HL-60 (cell line): ENCODE results near the gene UBE2U.

Source experiments
- DNase-seq, 2 experiments: peaks; one replicate each; pipeline ENCODE4 v3.0.0-alpha.2; 2010 to 2020; ENCODE audit warnings: low read depth in 1 of 2, low spot score in 1 of 2
- H3K27ac ChIP-seq: fragments of 250-450 bp; sonication (Bioruptor Pico); replicated peaks from 2 replicates; pipeline ENCODE4 v1.5.1; 2020; ENCODE audit warnings: mild to moderate bottlenecking, moderate library complexity
- H3K27me3 ChIP-seq: fragments of 250-450 bp; sonication (Bioruptor Pico); 2 replicates; pipeline ENCODE4 v1.5.1; 2021; ENCODE audit warnings: mild to moderate bottlenecking, moderate library complexity; ENCODE audit not compliant: insufficient read depth, poor library complexity, severe bottlenecking
- H3K4me3 ChIP-seq: replicated peaks from 2 replicates; pipeline ENCODE4 v1.5.1; 2011; ENCODE audit warnings: mild to moderate bottlenecking, control low read depth, low read length; ENCODE audit not compliant: insufficient read depth
- CTCF ChIP-seq: IDR thresholded peaks from one replicate; pipeline ENCODE4 v1.5.1; 2011; ENCODE audit warnings: low read length, control low read depth, inconsistent platforms; ENCODE audit not compliant: insufficient read depth
- GABPA ChIP-seq: IDR thresholded peaks from 2 replicates; pipeline ENCODE4 v1.6.1; 2012; ENCODE audit warnings: low read depth
- POLR2AphosphoS5 ChIP-seq: IDR thresholded peaks from 2 replicates; pipeline ENCODE4 v1.6.1; 2012; ENCODE audit warnings: low read depth
- REST ChIP-seq: IDR thresholded peaks from 2 replicates; pipeline ENCODE4 v1.6.1; 2012; ENCODE audit warnings: low read depth; ENCODE audit not compliant: insufficient replicate concordance
- SPI1 ChIP-seq: IDR thresholded peaks from 2 replicates; pipeline ENCODE4 v1.6.1; 2012; ENCODE audit warnings: low read depth, mild to moderate bottlenecking, borderline replicate concordance

Gene UBE2U

GRCh38 chr1:64163970-64164369, 39.5 kb upstream of the UBE2U start:
- Histone ChIP-seq H3K27ac (no peak overlapping the region), H3K27me3 (no peaks in the 10 kb centered on the region), H3K4me3 (no peak overlapping the region)
- DNase-seq: no peak
- TF ChIP-seq CTCF: no peak

- TF ChIP-seq CTCF: no peak
- no peak for TF ChIP-seq SPI1
- TF ChIP-seq REST: no peak
- no peak for TF ChIP-seq POLR2AphosphoS5
- no peak for TF ChIP-seq GABPA
- H3K4me3 ChIP-seq: no peak overlapping the region
- no peak for DNase-seq
- no peaks in the 10 kb centered on the region for H3K27me3 ChIP-seq
- H3K27ac ChIP-seq: no peak overlapping the region
Measured at GRCh38 chr1:64166629-64167028, 36.8 kb upstream of the UBE2U start.

- no peaks in the 10 kb centered on the region for H3K27me3 ChIP-seq
- no peak overlapping the region for H3K4me3 ChIP-seq
- no peak overlapping the region for H3K27ac ChIP-seq
- no peak for DNase-seq
- TF ChIP-seq GABPA (no peak), REST (no peak), POLR2AphosphoS5 (no peak), CTCF (no peak), SPI1 (no peak)
Measured at GRCh38 chr1:64167176-64167575, 36.2 kb upstream of the UBE2U start.

GRCh38 chr1:64171246-64171645, 32.2 kb upstream of the UBE2U start:
- Histone ChIP-seq H3K27me3 (no peaks in the 10 kb centered on the region), H3K27ac (0 out of 2 replicates have a peak overlapping the region, but pooled peaks have one; percentile 8), H3K4me3 (no peak overlapping the region)
- no peak for DNase-seq
- TF ChIP-seq SPI1 (no peak), REST (no peak), CTCF (no peak), GABPA (no peak), POLR2AphosphoS5 (no peak)
